ENCODE results near the gene PSMC5. TPM values are rescaled to one million over a fixed set of nuclear protein-coding genes. Genes with fewer than 3 reads are reported as not detected.

The PSMC5 gene
- total and polyA plus RNA-seq, 9 of the 15 experiments (the other 6 are each of a cell fraction or from before 2014, with no cell fraction given): 89.2 to 393 (median 161) TPM

- TF ChIP-seq CHAMP1 (IDR thresholded peaks at IDR 0.05): no peak
- TF ChIP-seq NR3C1 (CRISPR knock-in tag; IDR thresholded peaks at IDR 0.05): no peak
- no peak for TF ChIP-seq MBD1 (CRISPR knock-in tag; IDR thresholded peaks at IDR 0.05)
- peak; percentile 20; the same call in 1 of the 2 replicates for TF ChIP-seq SOX6 (IDR thresholded peaks at IDR 0.05)
- 0 out of 2 replicates have a peak, but pooled peaks have one; percentile 25 for TF ChIP-seq HLTF (IDR thresholded peaks at IDR 0.05)
- no peak for TF ChIP-seq USF2 (CRISPR knock-in tag; IDR thresholded peaks at IDR 0.05)
- no peak for TF ChIP-seq ZKSCAN1 (IDR thresholded peaks at IDR 0.05; ENCODE audit: low read depth, low read length)
- TF ChIP-seq MCM3 (IDR thresholded peaks at IDR 0.05): no peak
- TF ChIP-seq PML (IDR thresholded peaks at IDR 0.05; ENCODE audit: low read length): peak; percentile 80
- TF ChIP-seq ETS2 (tag; IDR thresholded peaks at IDR 0.05; ENCODE audit: borderline replicate concordance, poor library complexity, severe bottlenecking): no peak
- TF ChIP-seq NR2C2 (CRISPR knock-in tag; IDR thresholded peaks at IDR 0.05): peak; percentile 98
- TF ChIP-seq NR2C2 (tag; IDR thresholded peaks at IDR 0.05): peak; percentile 100
- no peak for TF ChIP-seq ZHX1 (conservative IDR thresholded peaks at IDR 0.05; ENCODE audit: low read length)
- no peak for TF ChIP-seq IRF2 (CRISPR knock-in tag; IDR thresholded peaks at IDR 0.05)
- no peak for TF ChIP-seq ZNF184 (CRISPR knock-in tag; IDR thresholded peaks at IDR 0.05)
- TF ChIP-seq, protein P1, sequence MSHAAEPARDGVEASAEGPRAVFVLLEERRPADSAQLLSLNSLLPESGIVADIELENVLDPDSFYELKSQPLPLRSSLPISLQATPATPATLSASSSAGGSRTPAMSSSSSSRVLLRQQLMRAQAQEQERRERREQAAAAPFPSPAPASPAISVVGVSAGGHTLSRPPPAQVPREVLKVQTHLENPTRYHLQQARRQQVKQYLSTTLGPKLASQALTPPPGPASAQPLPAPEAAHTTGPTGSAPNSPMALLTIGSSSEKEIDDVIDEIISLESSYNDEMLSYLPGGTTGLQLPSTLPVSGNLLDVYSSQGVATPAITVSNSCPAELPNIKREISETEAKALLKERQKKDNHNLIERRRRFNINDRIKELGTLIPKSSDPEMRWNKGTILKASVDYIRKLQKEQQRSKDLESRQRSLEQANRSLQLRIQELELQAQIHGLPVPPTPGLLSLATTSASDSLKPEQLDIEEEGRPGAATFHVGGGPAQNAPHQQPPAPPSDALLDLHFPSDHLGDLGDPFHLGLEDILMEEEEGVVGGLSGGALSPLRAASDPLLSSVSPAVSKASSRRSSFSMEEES (CRISPR knock-in tag; IDR thresholded peaks at IDR 0.05): no peak
- TF ChIP-seq ETV5 (CRISPR knock-in tag; IDR thresholded peaks at IDR 0.05; ENCODE audit: low read depth): peak; percentile 98
- TF ChIP-seq NONO (IDR thresholded peaks at IDR 0.05; ENCODE audit: low read depth in 2 of 2, low read length in 1 of 2): no peak; a peak in 1 of 4 replicates
- TF ChIP-seq NR1H2 (CRISPR knock-in tag; IDR thresholded peaks at IDR 0.05): no peak
Observed at GRCh38 chr17:63827002-63827800, at the start of gene PSMC5, which contains the start of gene FTSJ3 (continued).

All from K562 (cell line).